NB4 (cell line): ENCODE measurements around the gene ALKBH2.

ENCODE experiments used
- CTCF ChIP-seq: IDR thresholded peaks from one replicate; pipeline ENCODE4 v1.5.1; 2012; ENCODE audit warnings: low read depth, low read length
- MAX ChIP-seq: IDR thresholded peaks from 2 replicates; pipeline ENCODE4 v1.6.1; 2011; ENCODE audit warnings: low read depth, low read length
- POLR2A ChIP-seq: IDR thresholded peaks from 2 replicates; pipeline ENCODE4 v1.6.1; 2011; ENCODE audit warnings: mild to moderate bottlenecking; ENCODE audit not compliant: insufficient read length; ENCODE audit errors: extremely low read depth

DNA sequence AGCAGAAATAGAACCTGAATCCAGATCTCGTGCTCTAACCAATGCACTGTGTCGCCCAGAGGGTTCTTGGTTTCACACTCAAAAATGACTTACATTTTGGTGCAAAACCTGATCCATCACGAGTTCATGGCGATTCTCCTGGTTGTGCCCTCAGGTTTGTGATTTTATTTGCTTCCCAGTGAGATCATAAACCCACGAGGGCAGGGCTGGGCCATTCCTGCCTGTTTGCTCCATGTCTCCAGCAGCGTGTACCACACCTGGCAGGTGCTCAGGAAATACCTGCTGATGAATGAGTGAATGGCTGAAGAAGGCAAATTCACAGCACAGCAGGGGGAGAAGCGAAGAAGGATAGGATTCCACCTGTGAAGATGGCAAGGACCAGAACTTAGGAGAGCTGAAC lies 32.5 kb upstream of the ALKBH2 start:
- TF ChIP-seq POLR2A (no peak), CTCF (no peak), MAX (no peak)
